HEK293 (cell line): Measurements from ENCODE around the gene ECSIT.

ENCODE experiments used
- CTCF ChIP-seq: fragments of 450-650 bp; formaldehyde crosslinking; IDR thresholded peaks from 2 replicates; pipeline ENCODE4 v1.5.1; 2016; ENCODE audit warnings: missing biosample characterization, missing genetic modification characterization
- INSM2 ChIP-seq: fragments of 450-650 bp; formaldehyde crosslinking; IDR thresholded peaks from 2 replicates; pipeline ENCODE4 v1.5.1; 2016; ENCODE audit warnings: missing biosample characterization, missing genetic modification characterization
- SP2 ChIP-seq: fragments of 450-650 bp; formaldehyde crosslinking; IDR thresholded peaks from 2 replicates; pipeline ENCODE4 v1.5.1; 2016; ENCODE audit warnings: missing biosample characterization, missing genetic modification characterization
- ZNF18 ChIP-seq: fragments of 450-650 bp; formaldehyde crosslinking; IDR thresholded peaks from 2 replicates; pipeline ENCODE4 v1.5.1; 2016; ENCODE audit warnings: missing biosample characterization, missing genetic modification characterization
- ZNF202 ChIP-seq: fragments of 450-650 bp; formaldehyde crosslinking; IDR thresholded peaks from 2 replicates; pipeline ENCODE4 v1.5.1; 2016; ENCODE audit warnings: missing biosample characterization, missing genetic modification characterization, borderline replicate concordance
- ZNF324 ChIP-seq: fragments of 450-650 bp; formaldehyde crosslinking; IDR thresholded peaks from 2 replicates; pipeline ENCODE4 v1.5.1; 2016; ENCODE audit warnings: missing biosample characterization, missing genetic modification characterization
- ZNF596 ChIP-seq: fragments of 450-650 bp; IDR thresholded peaks from 2 replicates; pipeline ENCODE4 v1.5.0; 2018; ENCODE audit warnings: missing biosample characterization, mild to moderate bottlenecking, missing genetic modification characterization, moderate library complexity
- ZNF692 ChIP-seq: fragments of 450-650 bp; formaldehyde crosslinking; IDR thresholded peaks from 2 replicates; pipeline ENCODE4 v1.5.1; 2016; ENCODE audit warnings: missing biosample characterization, missing genetic modification characterization

- TF ChIP-seq INSM2 = no peak
- no peak for TF ChIP-seq ZNF18 (tag by site-specific recombination)
- no peak for TF ChIP-seq ZNF202 (tag by site-specific recombination)
- no peak for TF ChIP-seq CTCF (tag by site-specific recombination)
- TF ChIP-seq SP2 = no peak
- TF ChIP-seq ZNF596 (tag by site-specific recombination) = no peak
- TF ChIP-seq ZNF324 (tag by site-specific recombination) = no peak
- TF ChIP-seq ZNF692 (tag by site-specific recombination) = no peak
Observed at GRCh38 chr19:11499220-11499726, 29.7 kb downstream of the ECSIT start.
